HepG2 (cell line): ENCODE results near the gene RP2. TPM values are rescaled to one million over a fixed set of nuclear protein-coding genes. Genes with fewer than 3 reads are reported as not detected.

Experiments used
- AGO1 ChIP-seq: fragments of 200-400 bp; formaldehyde crosslinking; IDR thresholded peaks from 2 replicates; pipeline ENCODE4 v1.6.1; 2017; ENCODE audit warnings: mild to moderate bottlenecking, low read depth, low read length, moderate library complexity; ENCODE audit not compliant: poor library complexity, severe bottlenecking
- ATF3 ChIP-seq: sonication (generic); formaldehyde crosslinking; IDR thresholded peaks from 2 replicates; pipeline ENCODE4 v1.4.0; 2020; ENCODE audit warnings: missing genetic modification reagents
- ATM ChIP-seq: fragments of 450-650 bp; IDR thresholded peaks from 2 replicates; pipeline ENCODE4 v1.7.1; 2017; ENCODE audit warnings: mild to moderate bottlenecking, borderline replicate concordance
- DBP ChIP-seq: sonication (generic); formaldehyde crosslinking; IDR thresholded peaks from 2 replicates; pipeline ENCODE4 v1.4.0; 2020; ENCODE audit warnings: missing genetic modification reagents; ENCODE audit errors: not compliant biosample characterization
- FOSL2 ChIP-seq: sonication (generic); formaldehyde crosslinking; IDR thresholded peaks from 2 replicates; pipeline ENCODE4 v1.4.0; 2020; ENCODE audit warnings: missing genetic modification reagents
- FOXC1 ChIP-seq: sonication (generic); formaldehyde crosslinking; IDR thresholded peaks from 2 replicates; pipeline ENCODE4 v1.8.0; 2022; ENCODE audit warnings: mild to moderate bottlenecking, missing genetic modification reagents, borderline replicate concordance
- FOXO1 ChIP-seq: sonication (generic); formaldehyde crosslinking; IDR thresholded peaks from 2 replicates; pipeline ENCODE4 v1.4.0; 2020; ENCODE audit warnings: missing genetic modification reagents
- HBP1 ChIP-seq: IDR thresholded peaks from 2 replicates; pipeline ENCODE4 v1.6.1; 2016; ENCODE audit warnings: low read depth, control low read depth
- HIVEP1 ChIP-seq: sonication (generic); formaldehyde crosslinking; IDR thresholded peaks from 2 replicates; pipeline ENCODE4 v1.4.0; 2020; ENCODE audit warnings: mild to moderate bottlenecking, missing genetic modification reagents
- HOXA9 ChIP-seq: sonication (generic); formaldehyde crosslinking; IDR thresholded peaks from 2 replicates; pipeline ENCODE4 v1.8.1; 2022; ENCODE audit warnings: missing genetic modification reagents, mild to moderate bottlenecking, moderate library complexity, borderline replicate concordance
- KAT2B ChIP-seq: fragments of 150-350 bp; IDR thresholded peaks from 2 replicates; pipeline ENCODE4 v1.6.1; 2014; ENCODE audit warnings: low read depth, low read length, borderline replicate concordance
- KDM5A ChIP-seq: fragments of 200-600 bp; sonication (generic); IDR thresholded peaks from 2 replicates; pipeline ENCODE4 v1.7.0; 2018; ENCODE audit warnings: antibody characterized with exemption, mild to moderate bottlenecking, low read length, borderline replicate concordance
- MAX ChIP-seq: IDR thresholded peaks from 2 replicates; pipeline ENCODE4 v1.6.1; 2012; ENCODE audit warnings: inconsistent platforms
- MEIS1 ChIP-seq: sonication (generic); formaldehyde crosslinking; IDR thresholded peaks from 2 replicates; pipeline ENCODE4 v1.9.0; 2021; ENCODE audit warnings: mild to moderate bottlenecking, missing genetic modification reagents, moderate library complexity, borderline replicate concordance
- MYNN ChIP-seq: sonication (generic); formaldehyde crosslinking; IDR thresholded peaks from 2 replicates; pipeline ENCODE4 v1.4.0; 2020; ENCODE audit warnings: mild to moderate bottlenecking, low read depth, missing genetic modification reagents
- RARA ChIP-seq: IDR thresholded peaks from 2 replicates; pipeline ENCODE4 v1.6.1; 2016; ENCODE audit warnings: missing genetic modification reagents, missing compliant biosample characterization
- YEATS4 ChIP-seq: sonication (generic); formaldehyde crosslinking; IDR thresholded peaks from 2 replicates; pipeline ENCODE4 v1.4.0; 2020; ENCODE audit warnings: missing genetic modification reagents, borderline replicate concordance
- ZNF503 ChIP-seq: sonication (generic); formaldehyde crosslinking; IDR thresholded peaks from 2 replicates; pipeline ENCODE4 v1.4.0; 2020; ENCODE audit warnings: missing genetic modification reagents
- ZNF687 ChIP-seq: sonication (generic); formaldehyde crosslinking; IDR thresholded peaks from 2 replicates; pipeline ENCODE4 v1.5.1; 2020; ENCODE audit warnings: mild to moderate bottlenecking, missing genetic modification reagents, moderate library complexity
- ZNF781 ChIP-seq: sonication (generic); formaldehyde crosslinking; IDR thresholded peaks from 2 replicates; pipeline ENCODE4 v1.5.1; 2020; ENCODE audit warnings: borderline replicate concordance, mild to moderate bottlenecking, missing genetic modification reagents; ENCODE audit errors: not compliant biosample characterization
- ZSCAN22 ChIP-seq: sonication (generic); formaldehyde crosslinking; IDR thresholded peaks from 2 replicates; pipeline ENCODE4 v1.4.0; 2020; ENCODE audit warnings: mild to moderate bottlenecking, missing genetic modification reagents
- ZZZ3 ChIP-seq: sonication (generic); formaldehyde crosslinking; IDR thresholded peaks from 2 replicates; pipeline ENCODE4 v1.4.0; 2020; ENCODE audit warnings: missing genetic modification reagents, mild to moderate bottlenecking, borderline replicate concordance
- polyA plus RNA-seq, 8 experiments: library from polyadenylated mRNA; depleted of rRNA in 3 of 8; stranded (reverse) in 7 of 8; unstranded in 1 of 8; fragments of >200 nt; fragmentation: Illumina TruSeq in 4 of 8; extraction: Trizol in 4 of 8; gene quantifications; 2 replicates each; pipeline versions ENCODE4 v1.2.1 to v1.2.3, GENCODE V29; 2011 to 2016; ENCODE audit warnings: low read depth in 4 of 8, missing spikeins in 1 of 8, mixed read lengths in 1 of 8; ENCODE audit not compliant: insufficient read depth in 1 of 8
- total RNA-seq, 5 experiments: library from RNA; depleted of rRNA; stranded (reverse); fragments of >200 nt; fragmentation: Illumina TruSeq; extraction: Trizol; gene quantifications; 2 replicates each; pipeline ENCODE4 v1.2.3, GENCODE V29; 2016; ENCODE audit warnings: low read depth in 1 of 5

RP2 gene
- total and polyA plus RNA-seq, 2 of the 13 experiments (the other 11 are each of a cell fraction or from before 2014, with no cell fraction given): 5.0 to 9.9 TPM

- TF ChIP-seq RARA (CRISPR knock-in tag): peak; percentile 44; the same call in 1 of the 2 replicates
- TF ChIP-seq FOXC1 (CRISPR knock-in tag): no peak
- TF ChIP-seq MAX: 0 out of 2 replicates have a peak, but pooled peaks have one; percentile 19
- TF ChIP-seq ATF3 (CRISPR knock-in tag): no peak
- no peak for TF ChIP-seq MYNN
- no peak for TF ChIP-seq ZSCAN22 (CRISPR knock-in tag)
- no peak; the same call in 1 of the 2 replicates for TF ChIP-seq FOXO1 (CRISPR knock-in tag)
- 0 out of 2 replicates have a peak, but pooled peaks have one; percentile 36 for TF ChIP-seq ZNF503 (CRISPR knock-in tag)
- no peak for TF ChIP-seq ZZZ3 (CRISPR knock-in tag)
- TF ChIP-seq DBP (CRISPR knock-in tag): no peak
- TF ChIP-seq FOSL2: peak; percentile 33; the same call in 1 of the 2 replicates
- no peak for TF ChIP-seq AGO1
- no peak for TF ChIP-seq KAT2B
- TF ChIP-seq KDM5A: no peak
- TF ChIP-seq ZNF781 (CRISPR knock-in tag): no peak
- no peak for TF ChIP-seq HBP1
- TF ChIP-seq ATM: no peak
- no peak for TF ChIP-seq ZNF687 (CRISPR knock-in tag)
- TF ChIP-seq YEATS4 (CRISPR knock-in tag): no peak
- no peak for TF ChIP-seq HIVEP1 (CRISPR knock-in tag)
- TF ChIP-seq MEIS1 (CRISPR knock-in tag): no peak
- no peak for TF ChIP-seq HOXA9 (CRISPR knock-in tag)
Observed at GRCh38 chrX:46918434-46918833, 81.6 kb downstream of the RP2 start (continued).
